ENCODE measurements around the gene CDKN2B-AS1.

- TF ChIP-seq, protein P1, sequence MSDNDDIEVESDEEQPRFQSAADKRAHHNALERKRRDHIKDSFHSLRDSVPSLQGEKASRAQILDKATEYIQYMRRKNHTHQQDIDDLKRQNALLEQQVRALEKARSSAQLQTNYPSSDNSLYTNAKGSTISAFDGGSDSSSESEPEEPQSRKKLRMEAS (CRISPR knock-in tag; IDR thresholded peaks at IDR 0.05), result no peak
- TF ChIP-seq CTCF (IDR thresholded peaks at IDR 0.05) (no peak), ZNF232 (CRISPR knock-in tag; IDR thresholded peaks at IDR 0.05) (no peak)
- TF ChIP-seq, protein P2, sequence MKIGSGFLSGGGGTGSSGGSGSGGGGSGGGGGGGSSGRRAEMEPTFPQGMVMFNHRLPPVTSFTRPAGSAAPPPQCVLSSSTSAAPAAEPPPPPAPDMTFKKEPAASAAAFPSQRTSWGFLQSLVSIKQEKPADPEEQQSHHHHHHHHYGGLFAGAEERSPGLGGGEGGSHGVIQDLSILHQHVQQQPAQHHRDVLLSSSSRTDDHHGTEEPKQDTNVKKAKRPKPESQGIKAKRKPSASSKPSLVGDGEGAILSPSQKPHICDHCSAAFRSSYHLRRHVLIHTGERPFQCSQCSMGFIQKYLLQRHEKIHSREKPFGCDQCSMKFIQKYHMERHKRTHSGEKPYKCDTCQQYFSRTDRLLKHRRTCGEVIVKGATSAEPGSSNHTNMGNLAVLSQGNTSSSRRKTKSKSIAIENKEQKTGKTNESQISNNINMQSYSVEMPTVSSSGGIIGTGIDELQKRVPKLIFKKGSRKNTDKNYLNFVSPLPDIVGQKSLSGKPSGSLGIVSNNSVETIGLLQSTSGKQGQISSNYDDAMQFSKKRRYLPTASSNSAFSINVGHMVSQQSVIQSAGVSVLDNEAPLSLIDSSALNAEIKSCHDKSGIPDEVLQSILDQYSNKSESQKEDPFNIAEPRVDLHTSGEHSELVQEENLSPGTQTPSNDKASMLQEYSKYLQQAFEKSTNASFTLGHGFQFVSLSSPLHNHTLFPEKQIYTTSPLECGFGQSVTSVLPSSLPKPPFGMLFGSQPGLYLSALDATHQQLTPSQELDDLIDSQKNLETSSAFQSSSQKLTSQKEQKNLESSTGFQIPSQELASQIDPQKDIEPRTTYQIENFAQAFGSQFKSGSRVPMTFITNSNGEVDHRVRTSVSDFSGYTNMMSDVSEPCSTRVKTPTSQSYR (CRISPR knock-in tag; IDR thresholded peaks at IDR 0.05), result no peak
- TF ChIP-seq, protein P3, sequence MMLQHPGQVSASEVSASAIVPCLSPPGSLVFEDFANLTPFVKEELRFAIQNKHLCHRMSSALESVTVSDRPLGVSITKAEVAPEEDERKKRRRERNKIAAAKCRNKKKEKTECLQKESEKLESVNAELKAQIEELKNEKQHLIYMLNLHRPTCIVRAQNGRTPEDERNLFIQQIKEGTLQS (CRISPR knock-in tag; conservative IDR thresholded peaks at IDR 0.05), result no peak
Observed at GRCh38 chr9:22088053-22088716, 93.6 kb downstream of the CDKN2B-AS1 start.
